ENCODE results near the gene PRR23A.

GRCh38 chr3:139016430-139017048 is 10.5 kb upstream of the PRR23A start:
- TF ChIP-seq EP300 (IDR thresholded peaks at IDR 0.05) = no peak
- TF ChIP-seq, protein P1, sequence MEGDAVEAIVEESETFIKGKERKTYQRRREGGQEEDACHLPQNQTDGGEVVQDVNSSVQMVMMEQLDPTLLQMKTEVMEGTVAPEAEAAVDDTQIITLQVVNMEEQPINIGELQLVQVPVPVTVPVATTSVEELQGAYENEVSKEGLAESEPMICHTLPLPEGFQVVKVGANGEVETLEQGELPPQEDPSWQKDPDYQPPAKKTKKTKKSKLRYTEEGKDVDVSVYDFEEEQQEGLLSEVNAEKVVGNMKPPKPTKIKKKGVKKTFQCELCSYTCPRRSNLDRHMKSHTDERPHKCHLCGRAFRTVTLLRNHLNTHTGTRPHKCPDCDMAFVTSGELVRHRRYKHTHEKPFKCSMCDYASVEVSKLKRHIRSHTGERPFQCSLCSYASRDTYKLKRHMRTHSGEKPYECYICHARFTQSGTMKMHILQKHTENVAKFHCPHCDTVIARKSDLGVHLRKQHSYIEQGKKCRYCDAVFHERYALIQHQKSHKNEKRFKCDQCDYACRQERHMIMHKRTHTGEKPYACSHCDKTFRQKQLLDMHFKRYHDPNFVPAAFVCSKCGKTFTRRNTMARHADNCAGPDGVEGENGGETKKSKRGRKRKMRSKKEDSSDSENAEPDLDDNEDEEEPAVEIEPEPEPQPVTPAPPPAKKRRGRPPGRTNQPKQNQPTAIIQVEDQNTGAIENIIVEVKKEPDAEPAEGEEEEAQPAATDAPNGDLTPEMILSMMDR (IDR thresholded peaks at IDR 0.05) = no peak

Data from ovary (tissue), 3 donors.